ENCODE results near the gene VAT1.

VAT1 gene

GRCh38 chr17:42967925-42968324 is 54.3 kb downstream of the VAT1 start:
- no peak for DNase-seq
